ENCODE data around the gene RYR2. TPM values are rescaled to one million over a fixed set of nuclear protein-coding genes. Genes with fewer than 3 reads are reported as not detected.

Gene RYR2
- total RNA-seq, 6 donors from 2014 or later, result 1.8 to 23.0 (median 3.7) TPM

- ATAC-seq (ENCODE audit: low FRiP score in 2 of 2), result no peak
- 83 to 87% methylated on average over 3 of the region's 3 CpGs for WGBS, 2 donors
- Histone ChIP-seq H3K27ac (no peak overlapping the region), H3K9me3 (no peaks in the 10 kb centered on the region), H3K4me1 (no peaks in the 10 kb centered on the region), H3K4me3 (no peak overlapping the region), H3K36me3 (no peaks in the 10 kb centered on the region), H3K27me3 (no peaks in the 10 kb centered on the region)
- TF ChIP-seq POLR2AphosphoS5 (IDR thresholded peaks at IDR 0.05), result no peak
- no peak for TF ChIP-seq EP300 (IDR thresholded peaks at IDR 0.05)
- no peak for TF ChIP-seq POLR2A (IDR thresholded peaks at IDR 0.05)
- TF ChIP-seq CTCF (IDR thresholded peaks at IDR 0.05), result no peak
- DNase-seq, result no peak
These were observed 483.1 kb downstream of the RYR2 start for GRCh38 chr1:237525102-237525501.

GRCh38 chr1:237527761-237528160 lies 485.8 kb downstream of the RYR2 start:
- Histone ChIP-seq H3K4me3 (no peak overlapping the region), H3K27ac (no peak overlapping the region), H3K27me3 (no peaks in the 10 kb centered on the region), H3K36me3 (no peaks in the 10 kb centered on the region), H3K9me3 (no peaks in the 10 kb centered on the region), H3K4me1 (no peaks in the 10 kb centered on the region)
- ATAC-seq (ENCODE audit: low FRiP score in 2 of 2) (no peak), DNase-seq (no peak)
- no peak for TF ChIP-seq EP300 (IDR thresholded peaks at IDR 0.05)
- TF ChIP-seq POLR2A (IDR thresholded peaks at IDR 0.05), result no peak
- WGBS, 2 donors, result 85 to 89% methylated on average over 4 of the region's 4 CpGs

- Histone ChIP-seq H3K36me3 (no peaks in the 10 kb centered on the region), H3K4me3 (no peak overlapping the region), H3K4me1 (no peaks in the 10 kb centered on the region), H3K9me3 (no peaks in the 10 kb centered on the region), H3K27ac (no peak overlapping the region), H3K27me3 (no peaks in the 10 kb centered on the region)
- TF ChIP-seq POLR2A (IDR thresholded peaks at IDR 0.05) (no peak), POLR2AphosphoS5 (IDR thresholded peaks at IDR 0.05) (no peak)
- WGBS, 2 donors, result 74 to 80% methylated on average over 2 of the region's 2 CpGs
- DNase-seq, result no peak
- no peak for ATAC-seq (ENCODE audit: low FRiP score in 2 of 2)
These were observed 486.6 kb downstream of the RYR2 start for GRCh38 chr1:237528545-237528944.

- Histone ChIP-seq H3K9me3 (no peaks in the 10 kb centered on the region), H3K4me3 (no peak overlapping the region), H3K27me3 (no peaks in the 10 kb centered on the region), H3K36me3 (no peaks in the 10 kb centered on the region), H3K27ac (no peak overlapping the region), H3K4me1 (no peaks in the 10 kb centered on the region)
- ATAC-seq (ENCODE audit: low FRiP score in 2 of 2) (no peak), DNase-seq (no peak)
- 89 to 91% methylated on average over 2 of the region's 2 CpGs for WGBS, 2 donors
- TF ChIP-seq EP300 (IDR thresholded peaks at IDR 0.05) (no peak), POLR2A (IDR thresholded peaks at IDR 0.05) (no peak), POLR2AphosphoS5 (IDR thresholded peaks at IDR 0.05) (no peak), CTCF (IDR thresholded peaks at IDR 0.05) (no peak)
These were observed 497.1 kb downstream of the RYR2 start for GRCh38 chr1:237539055-237539454.

GRCh38 chr1:237542525-237543418 lies 500.8 kb downstream of the RYR2 start:
- no peak overlapping the region for H3K27ac ChIP-seq
- ATAC-seq (ENCODE audit: low FRiP score in 2 of 2) (no peak), DNase-seq (no peak)
- no peak for TF ChIP-seq POLR2AphosphoS5 (IDR thresholded peaks at IDR 0.05)
- no peak for TF ChIP-seq EP300 (IDR thresholded peaks at IDR 0.05)
- TF ChIP-seq POLR2A (IDR thresholded peaks at IDR 0.05), result no peak
- no peak for TF ChIP-seq CTCF (IDR thresholded peaks at IDR 0.05)
- H3K36me3 ChIP-seq, result no peaks in the 10 kb centered on the region
- no peaks in the 10 kb centered on the region for H3K4me1 ChIP-seq
- H3K4me3 ChIP-seq, result no peak overlapping the region
- WGBS, 2 donors, result 72 to 73% methylated on average over 5 of the region's 5 CpGs
- no peaks in the 10 kb centered on the region for H3K27me3 ChIP-seq
- no peaks in the 10 kb centered on the region for H3K9me3 ChIP-seq

- WGBS, 2 donors, result 93 to 96% methylated on average over 1 of the region's 1 CpG
- H3K27ac ChIP-seq, result no peak overlapping the region
- ATAC-seq (ENCODE audit: low FRiP score in 2 of 2), result no peak
These were observed 511.1 kb downstream of the RYR2 start for GRCh38 chr1:237553078-237553477.

More at GRCh38 chr1:237553078-237553477, 511.1 kb downstream of the RYR2 start:
- TF ChIP-seq POLR2A (IDR thresholded peaks at IDR 0.05), result no peak
- TF ChIP-seq CTCF (IDR thresholded peaks at IDR 0.05), result no peak
- no peak for TF ChIP-seq POLR2AphosphoS5 (IDR thresholded peaks at IDR 0.05)
- TF ChIP-seq EP300 (IDR thresholded peaks at IDR 0.05), result no peak
- Histone ChIP-seq H3K9me3 (no peaks in the 10 kb centered on the region), H3K4me1 (no peaks in the 10 kb centered on the region), H3K36me3 (no peaks in the 10 kb centered on the region), H3K27me3 (no peaks in the 10 kb centered on the region), H3K4me3 (no peak overlapping the region)
- DNase-seq, result no peak
